ENCODE measurements around the gene TSPAN18.

The TSPAN18 gene

GRCh38 chr11:44823006-44823405 is 96.2 kb downstream of the TSPAN18 start:
- no peak for DNase-seq (ENCODE audit: low read depth in 2 of 2)

- DNase-seq (ENCODE audit: low read depth in 2 of 2) = no peak
These were observed 97.1 kb downstream of the TSPAN18 start for GRCh38 chr11:44823868-44824267.

- no peak for DNase-seq (ENCODE audit: low read depth in 2 of 2)
These were observed 97.5 kb downstream of the TSPAN18 start for GRCh38 chr11:44824300-44824704.

- DNase-seq (ENCODE audit: low read depth in 2 of 2) = no peak
These were observed 98.5 kb downstream of the TSPAN18 start for GRCh38 chr11:44825058-44825785.

- no peak for DNase-seq (ENCODE audit: low read depth in 2 of 2)
These were observed 100.3 kb downstream of the TSPAN18 start for GRCh38 chr11:44826922-44827643.

GRCh38 chr11:44828296-44828695 is 101.5 kb downstream of the TSPAN18 start:
- no peak for DNase-seq (ENCODE audit: low read depth in 2 of 2)

- no peak for DNase-seq (ENCODE audit: low read depth in 2 of 2)
These were observed 103.1 kb downstream of the TSPAN18 start for GRCh38 chr11:44829838-44830237.

- DNase-seq (ENCODE audit: low read depth in 2 of 2) = no peak
These were observed 105.0 kb downstream of the TSPAN18 start for GRCh38 chr11:44831605-44832394.

GRCh38 chr11:44832452-44832851 is 105.7 kb downstream of the TSPAN18 start:
- no peak for DNase-seq (ENCODE audit: low read depth in 2 of 2)

- no peak for DNase-seq (ENCODE audit: low read depth in 2 of 2)
These were observed 106.6 kb downstream of the TSPAN18 start for GRCh38 chr11:44833221-44833876.

- DNase-seq (ENCODE audit: low read depth in 2 of 2) = no peak
These were observed 107.2 kb downstream of the TSPAN18 start for GRCh38 chr11:44833877-44834452.

GRCh38 chr11:44834846-44835245 is 108.1 kb downstream of the TSPAN18 start:
- no peak for DNase-seq (ENCODE audit: low read depth in 2 of 2)

GRCh38 chr11:44835296-44835695 is 108.5 kb downstream of the TSPAN18 start:
- DNase-seq (ENCODE audit: low read depth in 2 of 2) = no peak

GRCh38 chr11:44835938-44836337 is 109.2 kb downstream of the TSPAN18 start:
- DNase-seq (ENCODE audit: low read depth in 2 of 2) = no peak

GRCh38 chr11:44837661-44838060 is 110.9 kb downstream of the TSPAN18 start:
- DNase-seq (ENCODE audit: low read depth in 2 of 2) = no peak

GRCh38 chr11:44839458-44840084 is 112.8 kb downstream of the TSPAN18 start:
- DNase-seq (ENCODE audit: low read depth in 2 of 2) = no peak

- DNase-seq (ENCODE audit: low read depth in 2 of 2) = no peak
These were observed 113.3 kb downstream of the TSPAN18 start for GRCh38 chr11:44840085-44840478.

- DNase-seq (ENCODE audit: low read depth in 2 of 2) = no peak
These were observed 113.9 kb downstream of the TSPAN18 start for GRCh38 chr11:44840521-44841251.

- DNase-seq (ENCODE audit: low read depth in 2 of 2) = no peak
These were observed 115.5 kb downstream of the TSPAN18 start for GRCh38 chr11:44842220-44842619.

GRCh38 chr11:44846852-44847251 is 120.1 kb downstream of the TSPAN18 start:
- no peak for DNase-seq (ENCODE audit: low read depth in 2 of 2)
